GM21381 (cell line): Measurements from ENCODE around the gene KATNAL2.

Experiments
- ATAC-seq: cut with Tn5 transposase; IDR thresholded peaks from one replicate; pipeline ENCODE4 v1.9.1; 2021; ENCODE audit warnings: mild to moderate bottlenecking, moderate library complexity; ENCODE audit not compliant: unreplicated experiment

KATNAL2 gene

GRCh38 chr18:47109720-47110119, 192.3 kb downstream of the KATNAL2 start:
- no peak for ATAC-seq

GRCh38 chr18:47110492-47111274, 193.3 kb downstream of the KATNAL2 start:
- ATAC-seq = no peak

GRCh38 chr18:47113796-47114540, 196.6 kb downstream of the KATNAL2 start:
- no peak for ATAC-seq

GRCh38 chr18:47115205-47115604, 197.8 kb downstream of the KATNAL2 start:
- ATAC-seq = no peak

DNA sequence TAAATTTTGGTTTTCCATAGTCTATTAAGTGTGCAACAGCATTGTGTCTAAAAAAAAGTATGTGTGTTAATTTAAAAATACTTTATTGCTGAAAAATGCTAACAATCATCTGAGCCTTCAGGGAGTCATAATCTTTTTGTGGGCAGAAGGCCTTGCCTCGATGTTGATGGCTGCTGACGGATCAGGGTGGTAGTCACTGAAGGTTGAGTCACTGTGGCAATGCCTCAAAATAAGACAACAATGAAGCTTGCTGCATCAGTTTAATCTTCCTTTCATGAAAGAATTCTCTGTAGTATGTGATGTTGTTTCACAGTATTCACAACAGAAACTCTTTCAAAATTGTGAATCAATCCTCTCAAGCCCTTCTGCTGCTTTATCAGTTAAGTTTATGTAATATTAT, 201.6 kb downstream of the KATNAL2 start:
- ATAC-seq = no peak

GRCh38 chr18:47120428-47120827, 203.0 kb downstream of the KATNAL2 start:
- ATAC-seq = peak; percentile 90

DNA sequence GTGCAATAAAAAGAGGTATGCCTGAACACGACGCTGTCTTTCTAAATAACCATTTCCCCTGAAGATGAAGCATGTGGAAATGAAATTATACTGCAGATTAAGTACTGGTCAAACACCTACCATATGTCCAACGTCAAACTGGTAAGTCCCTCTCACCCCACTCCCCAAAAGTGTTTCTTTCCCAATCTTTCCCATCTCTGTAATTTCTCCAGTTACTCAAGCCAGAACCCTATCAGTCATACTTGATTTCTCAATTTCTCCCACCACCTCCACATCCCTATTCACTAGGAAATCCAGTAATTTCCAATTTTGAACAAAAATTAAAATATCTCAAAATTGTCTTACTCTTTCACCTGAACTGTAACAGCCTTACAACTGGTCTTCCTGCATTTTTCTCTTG, 203.7 kb downstream of the KATNAL2 start:
- no peak for ATAC-seq

DNA sequence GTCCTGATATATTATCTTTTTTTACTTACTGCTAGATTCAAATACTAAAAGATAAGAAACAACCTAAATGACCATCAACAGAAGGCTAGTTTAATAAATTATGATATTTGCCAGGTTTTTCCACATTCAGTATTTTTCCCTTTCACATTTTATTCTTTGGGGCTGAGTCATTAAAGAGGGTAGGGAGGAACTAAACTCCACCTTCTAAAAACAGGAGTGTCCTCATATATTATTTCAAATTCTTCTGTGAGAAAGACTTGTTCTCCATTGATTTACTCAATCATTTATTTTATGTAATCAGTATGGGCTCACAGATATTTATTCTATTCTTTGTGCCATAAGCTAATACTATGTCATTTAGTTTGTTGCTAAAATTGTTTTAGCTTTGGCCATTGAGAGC, 223.9 kb downstream of the KATNAL2 start:
- ATAC-seq = no peak

- ATAC-seq = no peak
Observed at GRCh38 chr18:47143153-47143552, 225.8 kb downstream of the KATNAL2 start.

DNA sequence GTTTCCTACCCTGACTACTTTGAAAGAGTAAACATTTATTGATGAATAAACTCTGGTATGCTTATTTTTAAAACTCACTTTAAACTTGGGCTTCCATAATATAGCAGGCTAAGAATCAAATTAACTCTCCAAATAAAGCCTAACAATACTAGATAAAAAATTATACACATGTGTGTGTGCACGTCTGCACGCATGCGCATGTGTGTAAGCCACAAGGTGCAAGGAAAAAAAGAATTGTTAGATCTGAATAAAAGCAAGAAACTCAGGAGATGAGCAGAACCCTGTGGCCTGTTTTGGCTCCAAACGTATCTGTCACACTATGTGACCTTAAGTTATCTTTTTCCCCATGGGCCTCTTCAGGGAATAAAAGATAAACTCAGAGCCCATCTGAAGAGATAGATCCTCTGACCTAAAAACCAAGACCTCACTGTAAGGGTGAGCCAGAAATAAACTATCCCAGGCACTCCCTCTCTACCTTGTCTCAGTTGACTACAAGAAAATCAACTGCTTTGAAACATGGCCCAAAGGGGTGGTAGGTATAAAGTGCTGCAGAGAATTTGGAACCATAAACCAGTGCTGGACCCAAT, 226.6 kb downstream of the KATNAL2 start:
- ATAC-seq = no peak

DNA sequence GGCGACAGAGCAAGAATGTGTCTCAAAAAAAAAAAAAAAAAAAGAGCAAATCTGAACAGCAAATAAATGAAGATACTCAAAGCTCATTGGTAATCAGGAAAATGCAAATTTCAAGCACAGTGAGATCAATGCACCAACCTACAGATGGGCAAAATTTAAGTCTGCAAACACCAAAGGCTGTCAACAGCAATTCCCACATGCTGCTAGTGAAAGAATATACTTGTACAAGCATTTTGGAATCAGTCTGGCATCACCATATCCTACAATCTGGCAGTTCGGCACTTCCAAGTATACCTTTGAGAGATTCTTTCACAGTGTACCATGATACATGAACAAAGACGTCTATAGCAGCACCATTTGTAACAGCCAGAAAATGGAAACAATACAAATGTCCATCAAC, 228.8 kb downstream of the KATNAL2 start:
- no peak for ATAC-seq

DNA sequence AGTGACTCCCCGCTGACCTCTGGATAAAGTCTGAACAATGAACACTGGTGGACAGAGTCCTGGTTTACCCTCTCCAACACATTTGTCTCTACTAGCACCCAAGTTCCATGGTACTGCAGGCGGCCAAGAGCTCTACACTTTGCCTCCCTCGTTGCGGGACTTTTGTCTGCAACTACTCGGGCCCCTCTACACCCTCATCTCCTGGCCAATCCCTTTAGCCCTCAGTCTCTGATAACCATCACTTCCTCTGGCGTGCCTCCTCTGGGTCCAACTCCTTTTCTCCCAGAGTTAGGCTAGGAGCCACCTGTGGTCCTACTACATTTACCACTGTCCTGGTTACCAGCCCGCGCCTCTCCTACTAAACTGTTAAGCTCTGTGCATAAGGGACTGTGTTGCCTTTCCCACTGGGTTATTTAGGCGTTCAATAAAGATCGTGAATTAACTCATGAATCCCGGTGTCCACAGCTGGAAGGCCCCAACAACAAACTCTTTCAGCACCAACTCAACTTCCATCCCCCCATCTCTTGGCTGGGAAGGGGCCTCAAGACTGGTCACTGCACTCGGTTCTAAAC, 232.1 kb downstream of the KATNAL2 start:
- no peak for ATAC-seq

GRCh38 chr18:47150029-47150823, 232.8 kb downstream of the KATNAL2 start, which contains the start of gene HDHD2:
Gene HDHD2 (minus strand): TSS chr18:47150500. CDS start chr18:47136439, 14,061 bp downstream.
- peak; percentile 94 for ATAC-seq

DNA sequence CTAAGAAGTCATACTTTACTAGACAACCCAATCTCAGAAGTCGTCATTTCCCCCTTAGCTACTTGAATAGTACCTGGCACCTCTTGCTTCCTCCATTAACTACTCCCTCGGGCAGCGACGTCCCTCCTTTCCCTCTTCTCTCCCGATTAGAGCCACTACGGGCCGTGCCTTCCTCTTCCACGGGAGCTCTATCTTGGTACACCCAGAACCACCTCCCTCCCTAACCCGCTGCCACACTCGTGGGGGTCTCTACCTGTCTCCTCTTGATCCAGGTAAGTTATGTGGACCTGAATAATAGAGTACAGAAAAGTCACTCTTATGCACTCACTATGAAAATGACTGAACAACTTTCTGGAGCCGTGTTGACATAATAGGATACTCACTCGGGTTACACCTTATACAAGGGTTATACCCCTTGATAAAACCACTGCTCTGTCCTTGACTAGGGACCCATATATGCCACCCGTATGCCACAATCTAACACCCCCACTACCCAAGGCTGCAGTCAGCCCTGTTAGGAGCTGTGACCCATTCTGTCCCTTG, 233.5 kb downstream of the KATNAL2 start:
- ATAC-seq = no peak

- ATAC-seq = no peak
Observed at GRCh38 chr18:47151439-47151838, 234.0 kb downstream of the KATNAL2 start.
